Stimulated activated CD8-positive, alpha-beta memory T cell treated with anti-CD3 and anti-CD28 coated beads, Interleukin-4, amount 100 ng/mL, for 1 hour (primary cell): ENCODE data around the gene CCDC3.
"Not testable (repeated sequence)": the region's sequence is repeated elsewhere in the genome, so short reads cannot be mapped to it uniquely, and the experiment has no call there.

ENCODE experiments used
- DNase-seq, 2 donors: peaks; one replicate each; pipeline ENCODE4 v3.0.0-alpha.2; 2020; ENCODE audit warnings: low read depth in 2 of 2, low spot score in 1 of 2

Gene CCDC3

GRCh38 chr10:13001041-13001886, at the start of gene CCDC3:
Gene CCDC3, minus strand, starts transcription at chr10:13001713. Its CDS starts 143 bp downstream, at chr10:13001570.
- no peak for DNase-seq

GRCh38 chr10:13051126-13051694, 49.7 kb upstream of the CCDC3 start:
- no peak for DNase-seq

DNA sequence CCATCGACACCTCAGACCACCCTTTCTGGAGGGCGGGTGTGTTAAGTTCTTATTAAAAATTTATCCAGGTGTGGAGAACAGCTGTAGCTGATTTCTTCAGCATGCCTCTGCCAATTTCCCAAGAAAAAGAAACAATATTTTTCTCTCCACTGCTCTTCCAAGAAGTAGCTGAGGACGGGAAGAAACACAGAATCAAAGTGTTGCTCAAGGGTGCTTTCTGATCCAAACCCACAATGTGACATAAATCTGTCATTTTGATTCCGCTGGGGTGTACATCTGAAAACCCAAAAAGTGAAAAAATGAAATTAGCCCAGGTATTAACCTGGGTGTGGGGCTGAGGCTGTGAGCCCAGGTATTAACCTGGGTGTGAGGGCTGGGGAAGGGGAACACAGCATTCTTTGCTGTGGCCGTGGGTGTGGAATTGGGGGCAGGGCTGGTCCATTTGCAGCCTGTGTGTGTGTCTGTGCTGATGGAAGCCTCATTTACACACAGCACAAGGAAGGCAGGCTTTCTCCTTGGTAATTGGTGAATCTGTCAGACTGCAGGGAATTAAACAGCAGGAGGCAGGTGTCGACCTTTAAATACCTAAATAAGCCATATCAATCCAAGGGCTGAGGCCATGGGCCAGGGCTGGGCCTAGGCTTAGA, 48.4 kb upstream of the CCDC3 start:
- no peak for DNase-seq

DNA sequence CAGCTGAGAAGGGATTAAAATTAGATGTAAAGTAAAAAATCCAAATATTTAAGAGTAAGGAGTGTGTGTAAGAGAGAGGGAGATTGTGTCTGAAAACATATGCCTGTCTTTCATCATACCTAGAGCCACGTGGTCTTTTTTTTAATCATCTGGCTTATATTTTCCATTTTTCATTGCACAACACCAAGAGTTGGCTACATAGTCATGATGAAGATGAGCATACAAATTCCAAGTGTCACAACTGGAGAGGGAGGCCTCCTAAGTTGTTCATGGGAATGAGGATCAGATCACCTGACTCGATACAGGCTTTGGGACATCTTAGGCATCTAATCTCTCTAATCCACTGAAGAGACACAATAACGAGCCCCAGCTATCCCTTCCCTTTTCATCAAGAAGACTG, 47.2 kb upstream of the CCDC3 start:
- DNase-seq, result no peak

- no peak for DNase-seq
Observed at GRCh38 chr10:13047529-13048206, 46.2 kb upstream of the CCDC3 start.

- no peak for DNase-seq
Observed at GRCh38 chr10:13046851-13047528, 45.5 kb upstream of the CCDC3 start.

- no peak for DNase-seq
Observed at GRCh38 chr10:13043520-13043919, 42.0 kb upstream of the CCDC3 start.

GRCh38 chr10:13039761-13040160, 38.2 kb upstream of the CCDC3 start:
- no peak for DNase-seq

GRCh38 chr10:13038391-13038790, 36.9 kb upstream of the CCDC3 start:
- no peak for DNase-seq

- DNase-seq, result no peak
Observed at GRCh38 chr10:13037832-13038231, 36.3 kb upstream of the CCDC3 start.

DNA sequence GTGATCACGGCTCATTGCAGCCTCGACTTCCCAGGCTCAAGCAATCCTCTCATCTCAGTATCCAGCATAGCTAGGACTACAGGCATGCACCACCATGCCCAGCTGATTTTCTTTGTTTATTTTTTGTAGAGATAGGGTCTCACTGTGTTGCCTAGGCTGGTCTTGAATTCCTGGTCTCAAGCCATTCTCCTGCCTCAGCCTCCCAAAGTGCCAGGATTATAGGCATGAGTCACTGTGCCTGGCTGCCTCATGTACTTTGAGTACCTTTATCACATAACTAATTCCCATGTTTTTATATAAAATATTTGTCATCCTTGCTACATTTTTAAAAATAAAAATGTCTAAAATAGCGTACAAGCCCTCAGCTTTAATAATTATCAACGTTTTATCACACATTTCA, 35.3 kb upstream of the CCDC3 start:
- no peak for DNase-seq

- not testable (repeated sequence) for DNase-seq
Observed at GRCh38 chr10:13035731-13036130, 34.2 kb upstream of the CCDC3 start.

DNA sequence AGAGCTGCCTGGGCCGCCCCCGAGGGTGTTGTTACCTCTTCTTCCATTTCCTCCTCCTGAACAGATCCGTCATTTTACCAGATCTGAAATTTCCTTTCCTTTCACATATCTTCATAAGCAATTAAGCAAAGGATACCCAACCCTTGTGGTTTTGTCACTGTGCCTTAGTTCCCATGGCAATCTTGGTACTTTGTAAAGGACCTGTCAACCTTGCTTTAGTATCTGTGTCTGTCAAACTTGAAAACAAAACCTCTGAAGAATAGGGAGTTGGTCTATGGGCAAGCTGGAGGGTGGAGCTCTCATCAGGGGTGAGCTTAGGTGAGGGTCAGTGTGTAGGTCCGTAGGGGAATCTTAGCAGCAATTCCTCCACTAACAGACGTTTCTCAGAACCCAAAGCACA, 25.4 kb upstream of the CCDC3 start:
- no peak for DNase-seq

DNA sequence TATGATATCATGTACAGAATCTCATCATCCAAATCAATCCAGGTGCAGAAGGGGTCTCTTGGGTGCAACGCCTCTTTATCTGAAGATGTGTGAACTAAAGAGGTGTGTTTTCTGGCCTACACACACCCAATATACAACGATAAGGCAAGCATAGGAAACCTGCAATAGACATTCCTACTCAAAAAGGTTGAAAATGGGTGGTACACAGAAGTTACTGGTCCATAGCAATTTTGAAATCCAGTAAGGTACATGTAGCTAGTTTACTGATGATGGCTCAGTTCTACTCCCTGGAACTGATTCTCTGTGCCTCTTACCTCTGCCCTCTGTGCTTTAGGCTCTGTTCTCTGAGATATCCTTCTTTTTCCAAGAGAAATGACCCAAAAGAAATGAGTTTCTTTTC, 22.2 kb upstream of the CCDC3 start:
- no peak for DNase-seq

DNA sequence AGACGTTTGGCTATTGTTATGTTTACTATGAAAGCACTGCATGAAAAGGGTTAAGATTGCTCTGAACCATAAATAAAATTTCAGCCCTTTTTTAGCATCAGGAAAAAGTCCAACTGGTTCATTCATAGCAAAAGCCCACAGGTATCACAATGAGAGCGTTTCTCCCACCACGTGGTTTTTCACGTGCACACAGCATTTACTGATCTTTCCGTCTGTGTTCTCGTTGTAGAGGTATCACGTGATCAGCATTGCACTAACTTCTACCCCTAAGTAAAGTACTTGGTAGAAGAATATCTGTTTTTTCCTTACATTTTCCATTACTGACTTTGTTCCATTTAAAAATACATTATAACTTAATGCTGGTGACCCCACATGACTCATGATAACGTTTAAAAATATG, 17.8 kb upstream of the CCDC3 start:
- no peak for DNase-seq

GRCh38 chr10:13018171-13018570, 16.7 kb upstream of the CCDC3 start:
- no peak for DNase-seq

DNA sequence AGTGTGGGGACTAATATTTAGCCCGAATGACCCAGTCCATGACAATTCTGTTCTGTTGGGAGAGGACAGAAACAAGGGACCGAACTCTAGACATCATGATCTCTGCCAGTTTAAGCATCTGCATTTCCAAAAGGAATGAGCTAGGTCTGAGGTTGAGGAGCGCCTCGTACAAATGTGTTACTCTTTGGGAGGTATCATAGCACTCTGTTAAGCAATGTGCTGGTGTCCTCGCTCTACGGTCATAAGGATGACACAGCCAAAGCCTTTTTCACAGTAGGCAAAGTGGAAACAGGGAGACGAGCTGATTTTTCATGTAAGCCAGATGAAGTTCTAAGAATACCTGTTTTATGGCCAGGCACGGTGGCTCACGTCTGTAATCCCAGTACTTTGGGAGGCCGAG, 15.4 kb upstream of the CCDC3 start:
- no peak for DNase-seq

- DNase-seq, result no peak
Observed at GRCh38 chr10:13016426-13016825, 14.9 kb upstream of the CCDC3 start.

DNA sequence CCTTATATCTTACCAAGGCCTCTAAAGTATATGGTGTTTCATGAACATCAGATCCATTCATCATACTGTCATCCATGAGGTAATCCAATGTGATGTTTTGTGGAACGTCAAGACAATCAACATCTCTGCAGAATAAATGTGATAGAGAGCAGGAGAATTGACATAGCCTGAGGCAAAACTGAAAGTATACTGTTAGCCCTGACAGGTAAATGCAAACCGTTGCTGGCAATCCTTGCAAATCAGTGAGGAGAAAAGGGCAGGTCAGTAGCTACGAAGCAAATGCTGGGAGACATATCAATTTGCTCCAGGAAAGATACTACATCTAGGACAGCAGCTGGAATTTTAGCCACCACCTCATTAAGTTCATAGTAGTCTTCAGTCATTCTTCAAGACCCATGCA, 4.5 kb upstream of the CCDC3 start:
- no peak for DNase-seq

DNA sequence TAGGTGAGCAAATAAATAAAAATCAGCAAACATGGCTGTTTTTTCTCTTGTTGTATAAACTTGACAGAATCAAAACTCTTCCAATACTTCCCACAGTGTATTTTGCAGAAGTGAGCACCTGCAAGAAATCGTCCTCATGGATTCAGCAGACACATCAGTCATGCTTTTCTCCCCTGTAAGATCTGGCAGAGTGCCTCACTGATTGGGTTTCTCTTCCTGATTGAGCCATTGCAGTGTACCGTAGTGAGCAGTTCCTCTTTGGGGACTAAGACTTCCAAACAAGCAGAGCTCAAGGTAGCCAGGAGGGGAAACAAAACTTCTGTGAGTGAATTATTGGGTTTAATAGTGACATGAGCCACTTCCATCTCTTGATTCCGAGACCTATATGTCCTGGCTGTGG, 2.2 kb upstream of the CCDC3 start:
- DNase-seq, result no peak

- no peak for DNase-seq
Observed at GRCh38 chr10:13003004-13003403, 1.5 kb upstream of the CCDC3 start.
